Measurements from ENCODE around the gene ITGB7. TPM values are rescaled to one million over a fixed set of nuclear protein-coding genes. Genes with fewer than 3 reads are reported as not detected.

The ITGB7 gene
- total RNA-seq, 4 donors from 2014 or later = 2.9 to 29.1 (median 6.8) TPM

DNA sequence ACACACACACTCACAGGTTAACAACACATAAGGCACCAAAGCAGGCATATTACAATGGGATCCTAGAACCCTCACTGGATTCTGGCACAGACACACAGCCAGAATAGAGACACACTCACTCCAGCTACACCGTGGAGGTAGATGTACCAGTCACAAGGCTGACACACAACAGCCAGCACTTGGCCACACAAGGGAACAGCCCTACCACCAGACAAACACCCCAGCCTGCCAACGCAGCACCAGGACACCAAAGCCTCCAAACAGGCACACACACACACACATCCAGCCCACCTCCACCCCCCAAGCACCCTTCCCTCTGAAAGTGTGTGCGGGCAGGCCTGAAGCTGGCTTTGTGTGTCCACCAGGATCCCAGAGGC, 10.9 kb upstream of the ITGB7 start:
- WGBS = 61% methylated on average over 3 of the region's 3 CpGs
- Histone ChIP-seq H3K4me3 (peak overlapping the region; percentile 61), H3K27ac (peak overlapping the region; percentile 99), H3K27me3 (no peaks in the 10 kb centered on the region), H3K4me1 (peaks cover 82% of the 10 kb centered on the region), H3K9me3 (no peaks in the 10 kb centered on the region), H3K36me3 (peaks cover 31% of the 10 kb centered on the region)
- DNase-seq (ENCODE audit: low spot score in 2 of 2) = no peak
- TF ChIP-seq POLR2AphosphoS5 (IDR thresholded peaks at IDR 0.05) = no peak
- TF ChIP-seq EP300 (IDR thresholded peaks at IDR 0.05) = no peak
- TF ChIP-seq, protein P1, sequence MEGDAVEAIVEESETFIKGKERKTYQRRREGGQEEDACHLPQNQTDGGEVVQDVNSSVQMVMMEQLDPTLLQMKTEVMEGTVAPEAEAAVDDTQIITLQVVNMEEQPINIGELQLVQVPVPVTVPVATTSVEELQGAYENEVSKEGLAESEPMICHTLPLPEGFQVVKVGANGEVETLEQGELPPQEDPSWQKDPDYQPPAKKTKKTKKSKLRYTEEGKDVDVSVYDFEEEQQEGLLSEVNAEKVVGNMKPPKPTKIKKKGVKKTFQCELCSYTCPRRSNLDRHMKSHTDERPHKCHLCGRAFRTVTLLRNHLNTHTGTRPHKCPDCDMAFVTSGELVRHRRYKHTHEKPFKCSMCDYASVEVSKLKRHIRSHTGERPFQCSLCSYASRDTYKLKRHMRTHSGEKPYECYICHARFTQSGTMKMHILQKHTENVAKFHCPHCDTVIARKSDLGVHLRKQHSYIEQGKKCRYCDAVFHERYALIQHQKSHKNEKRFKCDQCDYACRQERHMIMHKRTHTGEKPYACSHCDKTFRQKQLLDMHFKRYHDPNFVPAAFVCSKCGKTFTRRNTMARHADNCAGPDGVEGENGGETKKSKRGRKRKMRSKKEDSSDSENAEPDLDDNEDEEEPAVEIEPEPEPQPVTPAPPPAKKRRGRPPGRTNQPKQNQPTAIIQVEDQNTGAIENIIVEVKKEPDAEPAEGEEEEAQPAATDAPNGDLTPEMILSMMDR (IDR thresholded peaks at IDR 0.05) = no peak
- no peak for TF ChIP-seq POLR2A (IDR thresholded peaks at IDR 0.05)

DNA sequence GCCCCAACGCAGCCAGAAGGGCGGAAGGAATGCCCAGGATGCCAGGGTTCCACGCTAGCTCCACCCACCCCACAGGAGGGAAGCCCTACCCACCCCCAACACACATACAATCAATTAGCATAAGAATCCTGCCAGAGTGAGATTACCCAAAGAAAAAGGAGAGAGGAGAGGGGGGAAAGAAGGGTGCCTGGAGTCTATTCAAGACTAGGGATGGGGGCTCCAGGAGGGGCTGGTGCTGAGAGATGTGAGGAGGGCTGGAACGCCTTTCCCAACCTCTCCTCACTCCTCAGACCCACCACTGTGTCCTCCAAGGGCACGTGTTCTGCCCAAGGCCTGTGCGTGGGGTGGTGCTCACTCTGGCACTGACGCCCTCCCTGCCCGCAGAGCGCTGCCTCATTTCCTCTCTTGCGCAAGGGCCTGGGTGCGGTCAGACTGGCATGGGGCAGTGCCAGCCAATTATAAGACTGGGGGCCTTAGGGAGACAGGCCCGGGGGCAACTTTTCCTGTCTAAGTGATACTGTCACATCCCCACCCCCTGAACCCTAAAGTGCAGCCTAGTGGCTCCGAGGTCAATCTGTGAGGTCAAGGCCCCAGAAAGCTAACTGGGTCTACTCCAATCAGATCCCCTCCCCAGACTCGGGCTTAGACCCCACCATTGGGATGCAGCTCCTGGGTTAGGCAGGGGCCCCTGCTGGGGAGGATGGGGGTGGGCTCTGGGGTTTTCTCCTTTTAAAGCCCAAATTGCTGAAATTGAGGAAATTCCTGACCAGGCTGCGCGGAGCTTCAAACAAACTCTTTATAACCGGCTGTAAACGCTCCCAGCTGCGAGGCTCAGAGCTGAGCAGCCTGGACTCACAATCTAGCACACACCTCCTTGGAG, 10.2 kb upstream of the ITGB7 start:
- TF ChIP-seq POLR2A (IDR thresholded peaks at IDR 0.05) (no peak), EP300 (IDR thresholded peaks at IDR 0.05) (no peak), POLR2AphosphoS5 (IDR thresholded peaks at IDR 0.05) (no peak)
- TF ChIP-seq, protein P1 (IDR thresholded peaks at IDR 0.05) = no peak
- peak overlapping the region; percentile 99 for H3K27ac ChIP-seq
- H3K9me3 ChIP-seq = no peaks in the 10 kb centered on the region
- no peak for DNase-seq (ENCODE audit: low spot score in 2 of 2)
- 50% methylated on average over 12 of the region's 19 CpGs for WGBS
- H3K4me3 ChIP-seq = peak overlapping the region; percentile 61
- peaks cover 38% of the 10 kb centered on the region for H3K36me3 ChIP-seq
- H3K4me1 ChIP-seq = peaks cover 76% of the 10 kb centered on the region
- H3K27me3 ChIP-seq = no peaks in the 10 kb centered on the region

DNA sequence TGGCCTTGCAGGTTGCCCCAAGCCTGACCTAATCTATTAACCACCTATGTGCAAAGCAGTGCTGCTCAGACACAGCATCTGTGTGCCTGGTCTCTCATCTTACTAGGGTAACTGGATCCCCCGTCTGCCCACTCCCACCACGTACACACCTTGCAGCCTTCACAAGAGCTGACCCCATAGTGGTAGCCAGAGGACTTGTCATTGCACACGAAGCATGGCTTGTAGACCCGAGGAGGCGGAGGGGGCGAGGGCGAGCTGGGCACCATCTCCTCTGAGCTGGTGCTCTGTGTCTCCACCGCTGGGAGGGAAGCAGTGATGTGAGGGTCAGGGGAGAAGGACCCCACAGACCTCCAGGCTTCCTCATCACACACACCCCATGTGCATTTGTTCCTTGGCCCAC, 8.4 kb upstream of the ITGB7 start:
- Histone ChIP-seq H3K36me3 (peaks cover 56% of the 10 kb centered on the region), H3K27me3 (no peaks in the 10 kb centered on the region), H3K27ac (no peak overlapping the region), H3K4me1 (peaks cover 62% of the 10 kb centered on the region), H3K9me3 (no peaks in the 10 kb centered on the region), H3K4me3 (no peak overlapping the region)
- no peak for TF ChIP-seq POLR2AphosphoS5 (IDR thresholded peaks at IDR 0.05)
- no peak for TF ChIP-seq POLR2A (IDR thresholded peaks at IDR 0.05)
- TF ChIP-seq, protein P1 (IDR thresholded peaks at IDR 0.05) = no peak
- no peak for TF ChIP-seq EP300 (IDR thresholded peaks at IDR 0.05)
- no peak for DNase-seq (ENCODE audit: low spot score in 2 of 2)
- 82% methylated on average over 7 of the region's 8 CpGs for WGBS

DNA sequence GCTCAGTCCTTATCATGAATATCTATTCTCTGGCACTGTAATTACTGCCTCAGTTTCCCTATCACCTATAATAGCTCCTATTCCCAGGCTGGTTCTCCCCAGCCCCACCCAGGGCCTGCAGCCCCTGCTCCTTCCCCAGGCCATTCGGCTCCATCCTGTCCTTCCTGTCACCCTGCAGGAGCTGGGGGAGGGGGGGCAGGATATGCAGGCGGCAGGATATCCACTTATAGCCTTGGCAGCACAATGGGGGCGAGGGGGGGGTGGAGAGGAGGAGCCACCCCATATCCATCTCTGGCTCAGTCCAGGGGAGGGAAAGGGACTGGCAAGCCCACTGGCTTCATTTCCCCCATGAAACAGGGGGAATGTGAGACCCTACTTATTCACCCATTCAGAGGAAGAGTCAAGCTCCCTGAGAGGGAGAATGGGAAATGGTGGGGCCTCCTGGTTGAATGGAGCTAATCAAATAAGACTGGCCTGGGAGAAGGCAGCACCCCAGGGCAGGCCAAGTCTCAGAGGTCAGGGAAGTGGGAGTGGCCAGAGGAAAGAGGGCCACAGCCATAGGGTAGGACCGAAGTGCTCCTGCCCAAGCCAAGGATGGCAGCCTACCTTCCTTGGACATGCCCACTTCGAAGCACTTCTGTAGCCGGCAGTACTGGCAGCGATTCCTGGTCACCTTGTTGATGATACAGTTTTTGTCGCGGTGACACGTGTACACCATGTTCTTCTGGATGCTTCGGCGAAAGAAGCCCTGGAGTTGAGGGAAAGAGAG, 7.8 kb upstream of the ITGB7 start:
- no peak for DNase-seq (ENCODE audit: low spot score in 2 of 2)
- H3K27ac ChIP-seq = no peak overlapping the region
- WGBS = 55% methylated on average over 12 of the region's 12 CpGs
- H3K4me1 ChIP-seq = peaks cover 55% of the 10 kb centered on the region
- TF ChIP-seq, protein P1 (IDR thresholded peaks at IDR 0.05) = no peak
- no peak for TF ChIP-seq EP300 (IDR thresholded peaks at IDR 0.05)
- TF ChIP-seq POLR2A (IDR thresholded peaks at IDR 0.05) = no peak
- no peak for TF ChIP-seq POLR2AphosphoS5 (IDR thresholded peaks at IDR 0.05)
- H3K9me3 ChIP-seq = no peaks in the 10 kb centered on the region
- peaks cover 62% of the 10 kb centered on the region for H3K36me3 ChIP-seq
- no peaks in the 10 kb centered on the region for H3K27me3 ChIP-seq
- no peak overlapping the region for H3K4me3 ChIP-seq

DNA sequence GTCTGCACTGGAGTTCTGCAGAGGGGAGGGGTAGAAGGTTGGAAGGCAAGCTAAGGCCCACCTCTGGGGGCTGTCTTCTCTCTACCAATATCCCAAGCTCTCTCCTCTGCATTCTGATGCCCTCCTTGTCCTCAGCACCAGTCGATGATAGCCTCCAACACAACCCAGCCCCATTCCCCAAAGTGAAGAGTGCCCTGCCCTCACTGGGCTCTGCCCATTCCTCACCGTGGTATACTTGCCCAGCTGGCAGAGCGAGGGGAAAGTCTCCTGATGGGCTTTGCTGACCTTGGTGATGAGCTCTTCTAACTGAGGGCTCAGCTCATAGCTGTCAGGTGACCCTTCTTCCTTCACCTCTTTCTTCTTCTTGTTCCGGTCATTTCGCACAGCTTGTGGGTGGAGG, 7.2 kb upstream of the ITGB7 start:
- Histone ChIP-seq H3K36me3 (peaks cover 67% of the 10 kb centered on the region), H3K4me1 (peaks cover 54% of the 10 kb centered on the region), H3K27ac (no peak overlapping the region), H3K9me3 (no peaks in the 10 kb centered on the region), H3K4me3 (no peak overlapping the region), H3K27me3 (no peaks in the 10 kb centered on the region)
- WGBS = 83% methylated on average over 5 of the region's 5 CpGs
- DNase-seq (ENCODE audit: low spot score in 2 of 2) = no peak
- no peak for TF ChIP-seq POLR2AphosphoS5 (IDR thresholded peaks at IDR 0.05)
- TF ChIP-seq, protein P1 (IDR thresholded peaks at IDR 0.05) = no peak
- no peak for TF ChIP-seq EP300 (IDR thresholded peaks at IDR 0.05)
- TF ChIP-seq POLR2A (IDR thresholded peaks at IDR 0.05) = no peak
